ENCODE results near the gene KRT17.
"Not testable (repeated sequence)": the region's sequence is repeated elsewhere in the genome, so short reads cannot be mapped to it uniquely, and the experiment has no call there.

Gene KRT17

DNA sequence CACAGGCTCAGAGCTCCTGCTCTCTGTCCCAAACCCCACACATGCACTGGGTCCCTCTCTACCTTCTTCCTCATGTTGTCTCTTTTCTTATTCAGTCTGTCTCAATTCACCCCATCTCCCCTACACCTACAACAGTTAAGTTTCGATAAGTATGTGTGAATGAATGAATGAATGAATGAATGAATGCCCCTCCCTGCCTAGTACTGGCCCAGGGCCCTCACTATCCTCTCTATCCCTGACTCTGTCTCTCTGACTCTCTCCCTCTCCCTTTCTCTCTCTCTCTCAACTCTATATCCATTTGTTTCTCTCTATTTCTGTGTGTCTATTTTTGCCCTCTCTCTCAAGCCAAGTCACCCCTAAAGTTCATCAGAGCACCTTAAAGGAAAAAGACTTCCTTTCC is 45.8 kb downstream of the KRT17 start:
- DNase-seq (ENCODE audit: low spot score): no peak
- no peak for FAIRE-seq

DNA sequence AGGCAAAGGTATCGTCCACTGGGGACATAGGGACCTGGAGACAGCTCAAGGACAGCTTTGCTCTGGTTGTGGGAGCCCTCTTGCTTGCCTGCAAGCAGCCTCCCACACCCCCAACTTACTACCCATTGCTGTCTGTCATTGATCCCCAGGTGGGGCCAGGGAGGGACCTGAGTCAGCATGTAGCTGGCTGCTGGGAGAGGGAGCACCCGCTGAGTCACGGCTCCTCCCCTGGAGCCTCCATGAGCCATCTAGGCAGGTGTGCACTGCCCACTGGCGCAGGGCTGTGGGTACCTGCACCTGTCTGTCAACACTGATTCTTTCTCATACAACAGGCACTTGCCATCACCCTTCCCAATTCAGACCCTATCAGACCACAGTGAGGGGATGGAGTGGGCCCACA is 47.6 kb downstream of the KRT17 start:
- FAIRE-seq; DNase-seq (ENCODE audit: low spot score): not testable (repeated sequence)

DNA sequence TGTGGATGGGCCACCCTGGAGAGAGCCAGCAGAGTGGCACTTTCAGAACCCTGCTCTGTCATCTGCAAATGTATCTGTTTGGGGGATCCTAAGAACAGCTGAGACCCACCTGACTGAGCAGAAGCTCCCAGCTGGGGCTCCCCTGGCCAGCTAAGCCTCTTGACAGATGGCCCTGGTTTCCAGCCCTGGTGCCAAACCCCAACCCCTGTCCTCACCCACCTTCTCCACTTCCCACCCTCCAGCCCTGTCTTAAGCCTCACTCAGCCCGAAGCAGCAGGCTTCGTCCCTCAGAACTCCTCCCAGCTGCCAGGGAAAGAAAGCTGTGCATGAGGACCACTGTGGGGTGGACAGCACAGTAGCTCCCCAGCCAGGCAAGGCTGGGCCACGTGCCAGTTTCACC is 49.0 kb downstream of the KRT17 start:
- DNase-seq (ENCODE audit: low spot score) (no peak), FAIRE-seq (no peak)

DNA sequence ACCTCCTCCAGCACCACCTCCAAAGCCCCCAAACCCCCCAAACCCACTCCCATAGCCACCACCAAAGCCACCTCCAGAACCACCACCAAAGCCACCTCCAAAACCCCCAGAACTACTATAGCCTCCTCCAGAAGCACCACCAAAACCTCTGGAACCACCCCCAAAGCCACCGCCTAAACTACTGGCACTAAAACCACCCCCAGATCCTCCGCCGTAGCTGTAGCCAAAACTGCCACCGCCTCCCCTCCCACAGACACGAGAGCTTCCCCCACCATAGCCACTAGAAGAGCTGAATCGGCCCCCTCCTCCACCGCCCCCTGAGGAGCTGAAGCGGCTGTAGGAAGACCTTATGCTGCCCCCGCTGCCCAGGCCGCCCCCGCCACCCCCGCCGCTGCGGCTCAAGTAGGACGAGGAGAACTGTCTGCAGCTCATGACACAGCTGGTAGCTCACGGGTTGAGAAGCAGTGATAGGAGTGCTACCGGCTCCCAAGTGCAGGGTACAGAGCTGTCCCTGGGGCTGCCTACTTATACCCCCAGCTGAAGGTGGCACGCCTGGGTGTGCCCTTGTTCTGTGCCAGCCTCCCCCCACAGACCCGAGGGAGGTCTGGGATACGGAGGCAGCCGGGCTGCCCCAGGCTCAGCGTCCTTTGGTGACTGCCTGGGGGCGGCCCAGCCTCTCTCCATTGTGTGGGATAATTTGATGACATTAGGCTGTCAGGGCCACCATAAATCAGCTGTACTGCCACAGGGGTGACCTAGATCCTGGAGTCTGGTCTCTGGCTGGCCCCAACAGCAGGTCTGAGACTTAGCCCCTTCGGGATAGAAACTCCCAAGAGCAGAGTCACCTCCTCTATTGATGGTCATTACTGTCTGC is 52.6 kb downstream of the KRT17 start, which contains the start of gene KRT9:
TSS of gene KRT9 (minus strand) at position 499 of the 874 bp plus-strand sequence. CDS start at position 432, 67 bp downstream.
- no peak for FAIRE-seq
- no peak for DNase-seq (ENCODE audit: low spot score)
